Upper lobe of left lung (tissue), 4 donors: ENCODE data around the gene ELOF1.

Experiments
- CTCF ChIP-seq, 6 experiments: fragments of 450-650 bp in 4 of 6; fragments of 200-600 bp in 2 of 6; sonication (generic) in 2 of 6; IDR thresholded peaks; one replicate each; pipeline ENCODE4 v1.5.1; 2016 to 2019; ENCODE audit warnings: antibody characterized with exemption in 6 of 6
- POLR2A ChIP-seq, 4 donors: fragments of 450-650 bp; IDR thresholded peaks; one replicate each; pipeline ENCODE4 v1.5.1; 2016 to 2017; ENCODE audit warnings: antibody characterized with exemption in 4 of 4, mild to moderate bottlenecking in 2 of 4
- POLR2AphosphoS5 ChIP-seq, 2 donors: sonication (generic); formaldehyde crosslinking; IDR thresholded peaks; one replicate each; pipeline ENCODE4 v1.5.1; 2017; ENCODE audit warnings: antibody characterized with exemption in 2 of 2

GRCh38 chr19:11555246-11555645, 3.8 kb downstream of the ELOF1 start:
- TF ChIP-seq CTCF (IDR thresholded peaks at IDR 0.05) (no peak), POLR2A (IDR thresholded peaks at IDR 0.05) (no peak), POLR2AphosphoS5 (IDR thresholded peaks at IDR 0.05) (no peak)
